T47D (cell line): ENCODE data around the gene OCIAD1.
"Not testable (repeated sequence)": the region's sequence is repeated elsewhere in the genome, so short reads cannot be mapped to it uniquely, and the experiment has no call there.

ENCODE experiments used
- DNase-seq, 2 experiments: peaks; one replicate each; pipeline versions ENCODE4 v3.0.0 to v3.0.0-alpha.2; 2011 to 2012; ENCODE audit warnings: low read depth in 1 of 2, low spot score in 1 of 2
- JUND ChIP-seq: IDR thresholded peaks from 2 replicates; pipeline ENCODE4 v1.6.1; 2012; ENCODE audit warnings: low read depth
- in situ Hi-C: cut with HindIII; loops from 2 replicates; pipeline ENCODE4 v1.10.0; 2016; ENCODE audit warnings: low sequenced_read_pairs, low pct_unique_long_range_greater_than_20kb

OCIAD1 gene

GRCh38 chr4:48841045-48841827 is 10.3 kb downstream of the OCIAD1 start:
- TF ChIP-seq JUND = no peak
- DNase-seq = no peak
- in situ Hi-C loops = no loop called here

- no peak for TF ChIP-seq JUND
- DNase-seq = no peak
- in situ Hi-C loops = no loop called here
Observed at GRCh38 chr4:48844843-48845242, 14.0 kb downstream of the OCIAD1 start.

DNA sequence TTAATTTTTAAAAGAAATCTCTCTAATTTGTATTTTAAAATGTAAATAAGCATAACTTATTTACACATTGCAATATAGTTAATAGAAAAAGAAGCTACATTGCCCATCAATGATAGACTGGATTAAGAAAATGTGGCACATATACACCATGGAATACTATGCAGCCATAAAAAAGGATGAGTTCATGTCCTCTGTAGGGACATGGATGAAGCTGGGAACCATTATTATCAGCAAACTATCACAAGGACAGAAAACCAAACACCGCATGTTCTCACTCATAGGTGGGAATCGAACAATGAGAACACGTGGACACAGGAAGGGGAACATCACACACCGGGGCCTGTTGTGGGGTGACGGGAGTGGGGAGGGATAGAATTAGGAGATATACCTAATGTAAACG is 17.9 kb downstream of the OCIAD1 start:
- in situ Hi-C loops, DNase-seq: not testable (repeated sequence)

- TF ChIP-seq JUND = no peak
- in situ Hi-C loops = no loop called here
- no peak for DNase-seq
Observed at GRCh38 chr4:48851651-48852050, 20.8 kb downstream of the OCIAD1 start.

GRCh38 chr4:48853604-48854394 is 22.9 kb downstream of the OCIAD1 start:
- in situ Hi-C loops = no loop called here
- no peak for TF ChIP-seq JUND
- DNase-seq = no peak

GRCh38 chr4:48854395-48854683 is 23.5 kb downstream of the OCIAD1 start:
- in situ Hi-C loops = no loop called here
- TF ChIP-seq JUND = no peak
- no peak for DNase-seq

- in situ Hi-C loops = no loop called here
Observed at GRCh38 chr4:48854982-48855381, 24.1 kb downstream of the OCIAD1 start.

DNA sequence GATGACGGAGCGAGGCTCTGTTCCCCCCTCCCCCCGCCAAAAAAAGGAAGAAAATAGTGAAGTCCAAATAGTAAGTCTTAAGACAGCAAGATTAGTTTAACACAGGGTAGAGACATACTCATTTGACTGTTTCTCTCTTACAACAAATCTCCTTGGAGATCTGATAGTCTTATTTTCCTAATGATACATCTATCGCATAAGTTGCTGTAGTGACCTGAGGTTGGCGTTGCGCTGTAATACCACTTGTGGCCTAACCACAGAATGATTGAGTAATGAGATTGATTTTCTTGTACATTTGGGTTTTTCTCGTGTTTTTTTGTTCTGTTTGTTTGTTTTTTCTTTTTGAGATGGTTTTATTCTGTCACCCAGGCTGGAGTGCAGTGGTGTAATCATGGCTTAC is 27.2 kb downstream of the OCIAD1 start:
- no peak for TF ChIP-seq JUND
- no peak for DNase-seq
- in situ Hi-C loops = no loop called here

More at GRCh38 chr4:48854982-48855381, 24.1 kb downstream of the OCIAD1 start:
- DNase-seq = no peak
- no peak for TF ChIP-seq JUND

DNA sequence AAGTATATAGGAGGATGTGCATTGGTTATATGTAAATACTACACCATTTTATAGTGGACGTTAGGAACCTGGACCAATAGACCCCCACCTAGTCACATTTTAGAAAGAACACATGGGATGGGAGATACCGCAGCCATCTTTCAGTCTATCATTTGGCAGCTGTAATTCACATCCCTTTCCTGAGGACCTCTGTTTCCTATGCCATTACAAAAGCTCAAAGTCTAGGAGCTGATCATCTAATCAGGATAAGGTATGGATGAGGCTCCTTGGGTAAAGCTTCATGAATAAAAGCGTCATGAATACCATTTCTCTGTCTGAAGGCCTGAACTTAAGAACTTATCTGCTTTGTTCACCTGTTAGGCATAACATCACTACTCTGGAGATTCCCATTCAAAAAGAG is 31.1 kb downstream of the OCIAD1 start:
- no peak for TF ChIP-seq JUND
- in situ Hi-C loops = no loop called here
- DNase-seq = no peak

DNA sequence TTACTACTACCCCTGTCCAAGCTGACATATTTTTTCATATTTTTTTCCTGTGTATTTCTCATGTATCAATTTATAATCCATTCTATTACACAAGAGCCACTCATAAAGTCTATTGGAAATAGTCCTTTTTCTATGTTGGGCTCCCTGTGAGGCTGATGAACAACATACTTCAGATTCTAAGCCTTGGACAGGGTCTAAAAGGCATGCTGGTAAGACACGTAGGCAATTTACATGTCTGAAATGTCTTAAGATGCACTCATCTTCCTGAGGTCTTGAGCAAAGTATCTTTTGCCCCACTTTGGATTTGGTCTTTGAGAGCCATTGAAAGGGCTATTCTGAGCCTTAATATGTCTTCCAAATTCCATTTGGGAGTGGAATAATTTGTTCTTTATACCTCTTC is 31.8 kb downstream of the OCIAD1 start:
- DNase-seq = no peak
- no peak for TF ChIP-seq JUND
- in situ Hi-C loops = no loop called here

- no peak for DNase-seq
- in situ Hi-C loops = no loop called here
- TF ChIP-seq JUND = no peak
Observed at GRCh38 chr4:48863728-48864127, 32.8 kb downstream of the OCIAD1 start.

DNA sequence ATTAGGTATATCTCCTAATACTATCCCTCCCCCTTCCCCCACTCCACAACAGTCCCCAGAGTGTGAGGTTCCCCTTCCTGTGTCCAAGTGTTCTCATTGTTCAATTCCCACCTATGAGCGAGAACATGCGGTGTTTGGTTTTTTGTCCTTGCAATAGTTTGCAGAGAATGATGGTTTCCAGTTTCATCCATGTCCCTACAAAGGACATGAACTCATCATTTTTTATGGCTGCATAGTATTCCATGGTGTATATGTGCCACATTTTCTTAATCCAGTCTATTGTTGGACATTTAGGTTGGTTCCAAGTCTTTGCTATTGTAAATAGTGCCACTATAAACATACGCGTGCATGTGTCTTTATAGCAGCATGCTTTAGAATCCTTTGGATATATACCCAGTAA is 33.8 kb downstream of the OCIAD1 start:
- DNase-seq, in situ Hi-C loops: not testable (repeated sequence)

GRCh38 chr4:48877827-48878535 is 47.1 kb downstream of the OCIAD1 start:
- in situ Hi-C loops = no loop called here
- TF ChIP-seq JUND = no peak
- peak in 1 of 2 experiments; percentile 6 for DNase-seq
